Head of caudate nucleus (tissue), 42 donors: Measurements from ENCODE around the gene CYB5RL.

ENCODE experiments used
- DNase-seq, 42 donors: peaks; one replicate each; pipeline versions ENCODE4 v3.0.0 to v3.0.0-alpha.2; 2020 to 2021; ENCODE audit warnings: mixed read lengths in 7 of 42
- intact Hi-C: fragments of 100-400 bp; cut with DNase I; formaldehyde crosslinking; loops from one replicate; pipeline ENCODE4 v1.15.0; 2022

Gene CYB5RL

DNA sequence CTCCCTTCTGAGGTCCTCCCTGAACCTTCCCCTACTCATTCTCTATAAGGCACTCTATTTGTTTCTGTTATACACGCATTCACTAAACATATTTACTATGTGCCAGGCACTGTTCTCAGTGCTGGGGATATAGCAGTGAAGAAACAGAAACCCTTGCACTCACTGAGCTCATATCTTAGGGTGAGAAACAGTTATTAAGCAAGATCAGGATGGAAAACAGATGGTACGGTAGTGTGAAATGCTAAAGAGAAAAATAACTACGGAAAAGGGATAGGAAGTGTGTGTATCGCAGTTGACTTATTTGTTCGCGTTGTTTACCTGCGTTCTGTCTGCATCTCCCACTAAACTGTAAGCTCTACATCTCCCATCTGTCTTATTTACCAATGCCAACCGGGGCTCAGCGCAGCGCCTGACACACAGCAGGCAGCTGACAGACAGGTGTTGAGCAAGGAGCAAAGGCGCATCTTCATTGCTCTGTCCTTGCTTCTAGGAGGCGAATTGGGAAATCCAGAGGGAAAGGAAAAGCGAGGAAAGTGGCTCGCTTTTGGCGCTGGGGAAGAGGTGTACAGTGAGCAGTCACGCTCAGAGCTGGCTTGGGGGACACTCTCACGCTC lies 572 bp downstream of the CYB5RL start:
- intact Hi-C loops = no loop called here
- DNase-seq = peak in 23 of 42 donors; percentile 6 to 48 (median 26)

DNA sequence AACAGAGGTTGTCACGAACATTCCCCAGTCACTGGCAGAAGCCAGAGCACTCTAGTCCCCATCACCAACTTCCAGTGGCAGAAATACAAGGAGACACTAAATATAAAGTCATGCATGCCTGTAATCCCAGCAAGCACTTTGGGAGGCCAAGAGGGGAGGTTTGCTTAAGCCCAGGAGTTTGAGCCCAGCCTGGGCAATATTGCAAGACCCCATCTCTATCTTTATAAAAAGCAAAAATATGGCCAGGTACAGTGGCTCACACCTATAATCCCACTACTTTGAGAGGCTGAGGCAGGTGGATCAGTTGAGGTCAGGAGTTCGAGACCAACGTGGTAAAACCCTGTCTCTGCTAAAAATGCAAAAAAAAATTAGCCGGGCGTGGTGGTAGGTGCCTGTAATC lies 6.4 kb downstream of the CYB5RL start:
- intact Hi-C loops = no loop called here
- DNase-seq = no peak

DNA sequence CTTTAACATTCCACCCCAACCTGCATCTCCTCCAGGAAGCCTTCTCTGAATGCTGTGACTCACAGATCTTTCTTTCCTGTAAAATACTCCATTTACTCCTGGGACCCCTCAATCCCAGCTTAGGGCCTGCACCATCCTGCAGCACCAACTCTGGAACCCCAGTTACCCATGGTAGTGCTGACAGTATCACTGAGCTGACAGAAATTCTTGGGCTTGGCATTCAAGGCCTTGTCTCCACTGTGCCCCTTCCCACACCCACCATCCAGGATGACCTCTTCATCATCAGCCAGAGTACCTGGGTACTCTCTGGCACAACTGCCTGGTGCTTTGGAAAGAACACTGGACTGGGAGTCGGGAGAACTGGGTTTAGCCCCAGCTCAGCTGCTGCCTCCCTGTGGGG lies 8.3 kb downstream of the CYB5RL start:
- intact Hi-C loops = no loop called here
- DNase-seq = no peak

DNA sequence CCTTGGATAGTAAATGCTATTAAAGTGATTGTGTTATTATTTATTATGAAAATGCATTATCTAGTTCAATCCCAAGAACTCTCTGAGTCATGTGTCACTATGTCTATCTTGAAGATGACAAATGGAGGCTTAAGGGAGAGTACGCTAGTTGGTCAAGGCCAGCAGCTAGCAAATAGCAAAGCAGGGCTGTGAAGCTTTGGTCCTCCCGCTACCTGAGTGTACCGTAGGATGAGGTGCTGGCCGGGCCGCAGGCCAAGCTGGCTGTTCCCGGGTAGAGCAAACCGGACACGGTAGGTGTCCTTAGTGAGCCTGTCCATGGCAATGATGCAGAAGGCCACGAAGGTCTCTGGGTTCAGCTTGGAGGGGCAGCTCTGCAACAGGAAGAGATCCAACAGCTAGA lies 9.3 kb downstream of the CYB5RL start:
- intact Hi-C loops = no loop called here
- DNase-seq = no peak

DNA sequence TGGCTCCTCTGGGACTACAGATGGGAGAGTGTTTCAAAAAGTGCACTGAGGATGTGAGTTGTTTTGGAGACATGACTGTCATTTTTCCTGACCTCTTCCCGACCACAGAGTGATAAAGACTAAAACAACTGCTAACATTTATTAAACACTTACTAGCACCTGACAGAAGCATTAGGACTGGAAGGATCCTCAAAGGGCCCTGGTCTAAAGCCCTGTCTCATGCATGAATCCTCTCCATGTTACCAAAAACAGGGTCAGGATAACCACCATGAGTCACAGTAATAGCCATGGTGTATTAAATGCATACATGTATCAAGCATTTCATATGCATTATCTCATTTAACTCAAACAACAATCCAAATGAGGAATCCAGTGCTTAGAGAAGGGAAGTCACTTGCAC lies 11.5 kb downstream of the CYB5RL start:
- intact Hi-C loops = no loop called here
- DNase-seq = no peak

DNA sequence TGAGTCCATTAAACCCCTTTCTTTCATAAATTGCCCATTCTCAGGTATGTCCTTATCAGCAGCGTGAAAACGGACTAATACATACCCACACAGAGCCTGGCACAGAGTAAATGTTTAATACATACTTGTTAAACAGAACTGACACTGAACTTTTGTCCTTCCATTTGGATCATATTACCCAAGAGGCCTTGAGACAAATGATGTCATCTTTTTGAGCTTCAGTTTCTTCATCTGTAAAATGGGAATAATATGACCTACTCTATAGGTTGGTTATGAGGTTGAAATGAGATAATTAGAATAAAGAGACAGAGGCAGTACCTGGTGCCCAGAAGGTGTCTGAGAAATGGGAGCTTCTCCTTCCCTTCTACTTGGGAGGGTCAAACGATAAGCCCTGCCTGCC lies 13.8 kb downstream of the CYB5RL start:
- no peak for DNase-seq
- intact Hi-C loops = no loop called here

DNA sequence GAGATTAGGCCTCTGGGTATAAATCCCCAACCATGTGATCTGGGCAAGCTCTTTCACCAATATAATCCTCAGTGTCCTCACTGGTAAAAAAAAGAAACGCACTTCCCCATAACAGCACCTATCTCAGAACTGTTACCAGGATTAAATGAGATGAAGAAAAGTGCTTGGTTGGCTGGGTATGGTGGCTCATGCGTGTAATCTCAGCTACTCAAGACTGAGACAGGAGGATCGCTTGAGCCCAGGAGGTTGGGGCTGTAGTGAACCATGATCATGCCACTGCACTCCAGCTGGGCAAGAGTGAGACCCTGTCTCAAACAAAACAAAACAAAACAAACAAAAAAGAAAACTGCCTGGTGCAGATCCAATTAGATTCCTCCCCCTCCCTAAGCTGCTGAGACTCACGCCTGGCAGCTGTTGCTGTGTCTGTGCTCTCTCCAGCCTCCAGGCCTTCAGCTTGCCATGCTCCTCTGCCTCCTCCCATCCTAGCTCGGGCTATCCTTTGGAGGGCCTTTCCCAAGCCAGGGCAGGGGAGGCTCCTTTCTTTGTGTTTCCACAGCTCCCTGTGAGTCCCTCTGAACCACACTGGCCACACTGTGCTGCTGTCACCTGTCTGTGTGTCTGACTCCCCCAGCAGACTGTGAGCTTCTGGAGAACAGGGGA lies 19.0 kb downstream of the CYB5RL start:
- no peak for DNase-seq
- intact Hi-C loops = no loop called here

DNA sequence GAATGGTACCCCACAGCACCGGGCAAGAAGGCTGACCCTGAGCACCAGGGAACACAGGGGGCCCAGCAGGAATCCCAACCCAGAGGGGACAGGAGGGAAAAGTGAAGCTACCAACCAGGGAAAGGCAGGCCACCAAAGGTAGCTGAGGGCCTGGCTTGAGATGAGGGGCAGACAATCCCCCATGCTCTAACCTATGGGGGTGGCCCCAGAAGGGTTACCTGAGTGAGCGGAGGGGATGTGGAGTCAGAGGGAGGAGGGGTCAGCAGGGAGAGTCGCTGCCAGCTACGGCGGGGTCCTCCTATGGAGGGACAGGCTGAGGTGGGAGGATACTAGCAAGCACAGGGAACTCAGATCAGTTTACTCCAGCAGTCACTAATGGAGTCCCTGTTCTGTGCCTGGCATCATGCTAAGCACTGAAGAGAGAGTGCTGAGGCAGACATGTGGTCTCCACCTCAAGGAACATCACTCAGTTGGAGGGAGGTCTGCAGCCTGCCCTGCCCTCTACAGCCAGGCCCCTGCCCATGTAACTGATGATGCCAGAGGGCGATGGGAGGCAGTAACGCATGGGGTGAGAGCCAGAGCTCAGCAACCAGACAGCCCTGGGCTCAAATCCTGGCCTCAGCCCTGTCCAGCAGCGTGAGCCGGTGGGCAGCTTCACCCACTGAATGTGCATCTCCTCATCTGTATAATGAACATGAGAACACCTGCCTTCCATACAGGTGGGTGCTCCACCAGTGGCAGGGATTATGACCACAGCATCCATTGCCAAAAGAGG lies 21.3 kb downstream of the CYB5RL start:
- intact Hi-C loops = no loop called here
- DNase-seq = no peak

DNA sequence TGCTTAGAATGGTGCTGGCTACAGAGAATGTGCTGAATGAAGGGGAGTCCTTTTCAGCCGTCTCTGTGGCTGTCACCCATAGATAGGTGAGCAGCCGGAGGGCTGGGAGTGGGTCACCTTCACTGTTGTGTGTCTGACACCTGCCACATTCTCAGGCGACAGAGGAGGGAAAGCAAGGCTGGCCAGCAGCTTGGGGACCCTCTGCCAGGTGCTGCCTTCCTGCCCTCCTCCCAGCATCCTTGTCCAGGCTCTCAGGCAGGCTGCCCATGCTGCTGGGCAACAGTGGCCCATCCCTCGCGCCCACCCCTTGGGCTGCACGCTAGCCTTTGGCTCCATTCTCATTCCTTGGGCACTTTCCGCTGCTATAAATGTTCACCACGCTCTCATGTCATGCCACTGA lies 22.1 kb downstream of the CYB5RL start:
- DNase-seq = no peak
- intact Hi-C loops = no loop called here

DNA sequence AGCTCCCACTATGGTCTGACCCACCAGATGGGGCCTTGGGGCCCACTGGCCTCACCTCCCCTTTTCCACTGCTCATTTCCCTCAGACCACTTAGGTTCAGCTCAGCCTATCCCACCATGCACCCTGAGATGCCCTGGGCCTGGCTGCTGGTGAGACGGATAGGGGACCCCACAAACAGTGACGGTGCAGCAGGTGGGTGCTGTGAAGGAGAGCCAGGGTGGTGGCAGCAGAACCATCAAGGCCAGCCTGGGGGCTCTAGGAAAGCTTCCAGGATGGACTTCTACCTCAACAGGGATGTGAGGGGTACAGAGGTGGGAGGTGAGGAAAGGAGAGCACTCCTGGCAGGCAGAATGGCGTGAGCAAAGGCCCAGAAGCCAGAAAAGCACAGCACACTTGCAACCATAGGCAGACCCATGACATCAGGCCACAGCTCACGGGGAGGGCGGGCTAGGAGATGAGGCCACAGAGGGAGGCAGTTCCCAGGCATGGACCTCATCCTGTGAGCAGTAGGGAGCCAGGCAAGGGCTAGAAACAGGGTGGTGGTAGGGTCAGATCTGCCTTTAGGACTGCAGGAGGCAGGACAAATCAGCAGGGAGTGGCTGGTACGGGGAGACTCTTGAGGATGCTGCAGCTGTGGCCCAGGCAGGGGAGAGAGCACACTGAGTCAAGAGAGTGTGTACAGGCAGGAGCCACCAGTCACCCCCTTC lies 23.1 kb downstream of the CYB5RL start:
- DNase-seq = no peak
- intact Hi-C loops = no loop called here

DNA sequence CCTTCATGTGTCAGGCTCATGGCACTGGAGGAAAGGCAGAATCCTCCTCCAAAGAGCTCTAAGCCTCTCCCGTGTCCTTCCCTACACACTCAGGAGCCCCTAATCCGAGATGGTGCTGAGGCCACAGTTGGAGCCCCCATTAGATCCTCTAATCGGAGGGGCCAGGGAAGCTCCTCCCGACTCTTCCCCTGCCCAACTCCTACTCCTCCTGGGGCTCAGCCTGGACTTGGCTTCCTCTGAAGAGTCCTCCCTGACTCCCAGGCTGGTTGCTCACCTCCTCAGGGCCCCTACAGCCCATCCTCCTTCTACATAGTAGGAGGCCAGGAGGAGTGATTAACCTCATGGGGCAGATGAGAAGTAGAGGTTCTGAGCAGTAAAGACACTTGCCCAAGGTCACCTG lies 25.7 kb downstream of the CYB5RL start:
- no peak for DNase-seq
- intact Hi-C loops = no loop called here

DNA sequence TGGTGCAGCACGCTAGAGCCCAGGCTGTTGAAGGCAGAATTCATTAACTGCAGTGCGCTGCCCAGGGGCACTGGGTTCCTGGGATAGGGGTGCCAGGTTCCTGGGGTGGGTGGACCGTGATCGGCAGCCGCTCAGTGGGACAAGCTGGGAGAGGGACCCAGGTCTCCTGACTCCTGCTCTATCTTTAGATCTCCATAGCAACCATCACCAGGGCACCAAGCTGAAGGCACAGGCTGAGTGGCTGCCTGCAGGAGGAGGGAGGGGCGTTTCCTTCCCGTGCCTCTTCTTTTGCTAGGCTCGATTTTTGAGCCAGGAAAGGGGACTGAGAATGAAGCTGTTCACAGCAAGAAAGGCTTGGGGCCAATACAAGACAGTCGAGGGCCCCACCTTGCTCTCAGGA lies 26.1 kb downstream of the CYB5RL start:
- peak; percentile 31 to 94 (median 71) for DNase-seq

DNA sequence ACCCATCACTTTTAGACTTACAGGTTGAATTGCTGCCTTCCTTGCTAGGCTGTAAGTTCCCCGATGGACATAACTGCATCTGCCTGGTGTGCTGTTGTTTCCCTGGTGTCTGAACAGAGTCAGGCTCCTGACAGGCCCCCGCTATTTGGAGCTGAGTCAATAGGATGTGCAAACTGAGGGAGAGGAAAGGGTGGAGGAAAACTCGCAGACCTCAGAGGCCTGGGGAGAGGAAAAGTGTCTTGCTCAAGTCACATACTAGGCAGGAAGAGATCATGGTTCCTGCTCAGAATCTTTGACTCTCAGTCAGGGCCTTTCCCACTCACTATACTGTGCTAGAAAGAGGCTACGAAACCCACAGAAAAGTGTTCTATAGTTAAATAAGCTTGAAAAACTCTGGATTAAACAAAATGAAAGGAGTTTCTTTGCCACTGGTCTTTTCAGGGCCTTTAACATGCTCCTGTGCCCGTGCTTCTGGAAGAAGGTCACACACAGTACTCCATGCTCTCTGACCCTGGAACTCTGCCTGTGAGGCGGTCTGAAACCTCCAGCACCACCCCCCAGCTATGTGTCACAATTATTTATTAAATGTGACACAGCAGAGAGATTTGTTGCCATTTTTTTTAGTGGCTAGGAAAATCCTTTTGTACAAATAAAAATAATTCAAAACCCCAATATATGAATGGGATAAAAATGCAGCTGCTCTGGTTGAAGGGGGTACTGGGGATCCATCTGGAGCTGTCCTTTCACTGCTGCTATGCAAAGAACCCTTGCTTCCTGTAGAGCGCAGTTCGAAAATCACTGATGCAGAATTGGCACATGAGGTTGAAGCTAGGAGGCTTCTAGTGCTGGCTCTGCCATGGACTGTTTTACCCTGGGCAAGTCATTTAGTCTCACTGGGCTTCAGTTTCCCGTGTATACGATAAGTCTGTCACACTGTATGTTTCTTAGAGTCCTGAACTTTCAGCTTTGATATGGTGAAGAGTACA lies 26.9 kb downstream of the CYB5RL start:
- intact Hi-C loops = no loop called here
- peak in 5 of 42 donors; percentile 6 to 43 (median 15) for DNase-seq

More for the DNA sequence above, 26.1 kb downstream of the CYB5RL start:
- intact Hi-C loops = no loop called here

DNA sequence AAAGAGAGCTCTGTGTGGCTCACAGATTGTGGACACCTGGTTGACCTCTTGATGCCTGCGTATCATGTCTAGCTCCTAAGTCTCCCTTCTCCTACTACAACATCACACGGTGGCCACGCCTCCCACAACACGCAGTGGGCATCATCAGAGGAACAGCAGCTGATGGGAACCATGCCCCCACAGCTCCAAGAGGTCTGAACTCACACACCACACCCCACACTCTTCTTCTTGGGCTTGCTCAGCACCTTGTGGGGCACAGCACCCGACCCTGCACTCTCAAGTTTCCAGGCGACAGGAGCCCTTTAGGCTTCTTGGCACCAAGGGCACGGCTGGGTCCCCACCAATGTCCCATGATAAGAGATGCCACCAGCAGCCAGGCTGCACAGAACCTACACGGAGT lies 28.2 kb downstream of the CYB5RL start:
- no peak for DNase-seq
- intact Hi-C loops = no loop called here

DNA sequence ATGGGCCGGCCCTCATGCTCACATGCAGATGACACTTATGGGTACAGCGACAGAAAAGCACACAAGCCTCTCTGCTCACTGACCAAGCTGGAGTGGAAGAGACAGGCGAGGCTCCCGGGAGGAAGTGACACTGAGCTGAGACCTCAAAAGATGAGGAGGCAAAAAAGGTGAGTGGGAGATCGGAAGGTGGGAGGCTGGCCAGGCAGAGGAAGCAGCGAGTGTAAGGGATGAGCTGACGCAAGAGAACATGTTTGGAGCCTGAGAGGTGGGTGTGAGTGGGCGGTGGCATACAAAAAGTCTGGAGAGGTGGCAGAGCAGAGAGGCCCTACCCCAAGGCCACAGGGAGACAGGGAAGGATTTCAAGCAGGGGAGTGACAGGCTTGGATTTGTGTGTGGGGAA lies 28.8 kb downstream of the CYB5RL start:
- intact Hi-C loops = no loop called here
- DNase-seq = peak in 33 of 42 donors; percentile 4 to 74 (median 35)

DNA sequence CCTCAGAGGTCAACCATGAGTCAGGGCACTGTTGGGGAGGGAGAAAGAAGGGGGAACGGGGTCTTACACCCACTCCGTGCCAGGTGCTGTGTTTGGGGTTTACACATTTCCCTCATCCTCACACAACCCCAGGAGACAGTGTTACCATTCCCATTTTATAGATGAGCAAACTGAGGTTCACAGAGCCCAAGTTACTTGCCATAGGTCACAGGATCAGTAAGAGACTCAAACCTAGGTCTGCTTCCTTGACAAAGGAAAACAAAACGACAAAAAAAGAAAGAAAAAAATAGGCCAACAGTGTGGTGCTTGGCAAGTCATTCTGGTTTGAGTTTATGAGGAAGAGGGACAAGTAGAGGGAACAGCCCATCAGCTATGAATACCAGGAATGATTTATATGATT lies 30.8 kb downstream of the CYB5RL start:
- intact Hi-C loops = no loop called here
- DNase-seq = no peak

DNA sequence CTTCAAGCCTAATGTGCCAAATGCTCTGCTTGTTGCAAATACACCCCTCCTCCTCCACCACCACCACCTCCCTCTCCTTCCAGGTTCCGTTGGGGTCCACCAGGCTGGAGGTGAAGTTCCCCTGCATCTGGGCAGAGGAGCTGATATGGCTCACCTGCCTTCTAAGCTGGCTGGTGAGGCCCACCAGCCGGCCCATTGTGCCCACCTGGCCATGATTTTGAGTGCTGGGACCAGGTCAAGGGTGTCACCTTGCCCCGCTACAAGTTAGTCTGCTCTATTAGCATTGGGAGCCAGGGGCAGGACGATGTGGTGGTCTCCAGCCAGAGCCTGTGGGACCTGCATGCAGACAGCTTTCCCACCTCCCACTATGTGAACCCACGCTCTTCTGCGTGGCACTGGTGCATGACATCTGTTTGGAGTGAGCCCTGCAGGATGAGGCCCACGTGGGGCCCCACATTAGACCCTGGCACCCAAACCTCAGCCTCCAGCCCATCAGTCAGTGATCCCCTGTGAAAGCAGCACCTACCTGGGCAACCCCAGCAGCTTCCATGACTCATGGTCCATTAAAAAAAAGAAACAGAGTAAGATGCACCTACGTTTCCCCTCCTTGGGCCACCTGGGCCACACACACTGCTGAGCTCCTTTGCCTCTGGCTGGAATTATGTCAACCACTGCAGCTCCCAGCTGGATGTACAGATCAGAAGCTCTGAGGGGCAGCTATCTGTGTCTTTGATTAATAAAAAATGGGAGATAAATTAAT lies 31.4 kb downstream of the CYB5RL start:
- intact Hi-C loops = no loop called here
- no peak for DNase-seq
